Neuronal stem cell (in vitro differentiated cells): Measurements from ENCODE around the gene ANXA6.

Experiments used
- DNase-seq: peaks from one replicate; pipeline ENCODE4 v3.0.0-alpha.2; 2013; ENCODE audit warnings: low spot score
- H2AFZ ChIP-seq: one replicate; pipeline ENCODE4 v1.6.1; 2013; ENCODE audit warnings: mild to moderate bottlenecking, low read length, inconsistent platforms
- H2AK5ac ChIP-seq: 2 replicates; pipeline ENCODE4 v1.6.1; 2013; ENCODE audit warnings: low read depth, mild to moderate bottlenecking, inconsistent platforms, low read length, moderate library complexity, mixed read lengths
- H2BK120ac ChIP-seq: 2 replicates; pipeline ENCODE4 v1.6.1; 2013; ENCODE audit warnings: low read depth, mild to moderate bottlenecking, inconsistent platforms, low read length, moderate library complexity, mixed read lengths
- H2BK12ac ChIP-seq: one replicate; pipeline ENCODE4 v1.6.1; 2013; ENCODE audit warnings: low read length, inconsistent platforms
- H2BK15ac ChIP-seq: 2 replicates; pipeline ENCODE4 v1.6.1; 2013; ENCODE audit warnings: mild to moderate bottlenecking, low read length, inconsistent platforms, mixed read lengths
- H2BK5ac ChIP-seq: one replicate; pipeline ENCODE4 v1.6.1; 2013; ENCODE audit warnings: inconsistent platforms, mild to moderate bottlenecking, low read length, moderate library complexity
- H3K14ac ChIP-seq: one replicate; pipeline ENCODE4 v1.6.1; 2013; ENCODE audit warnings: low read length, inconsistent platforms
- H3K18ac ChIP-seq: 2 replicates; pipeline ENCODE4 v1.6.1; 2013; ENCODE audit warnings: low read length, inconsistent platforms
- H3K23ac ChIP-seq: 2 replicates; pipeline ENCODE4 v1.6.1; 2013; ENCODE audit warnings: low read depth, mild to moderate bottlenecking, mixed read lengths, low read length, inconsistent platforms; ENCODE audit not compliant: poor library complexity
- H3K27ac ChIP-seq: replicated peaks from 3 replicates; pipeline ENCODE4 v1.5.1; 2013; ENCODE audit warnings: low read length, inconsistent platforms
- H3K27me3 ChIP-seq, 3 experiments: 2 replicates each; pipeline ENCODE4 v1.6.1; 2013; ENCODE audit warnings: low read length in 3 of 3, mild to moderate bottlenecking in 2 of 3, inconsistent platforms in 1 of 3, low read depth in 1 of 3, mixed read lengths in 1 of 3, moderate library complexity in 1 of 3; ENCODE audit not compliant: control insufficient read depth in 3 of 3, insufficient read depth in 3 of 3
- H3K36me3 ChIP-seq, 2 donors: replicated peaks in 1 of 2; 2 replicates each; pipeline ENCODE4 v1.6.1; 2013; ENCODE audit warnings: low read length in 2 of 2; ENCODE audit not compliant: control insufficient read depth in 2 of 2, insufficient read depth in 2 of 2
- H3K4ac ChIP-seq: 2 replicates; pipeline ENCODE4 v1.6.1; 2013; ENCODE audit warnings: inconsistent platforms, mild to moderate bottlenecking, low read length, moderate library complexity
- H3K4me1 ChIP-seq, 2 donors: 1 replicate in 1 of 2; 2 replicates in 1 of 2; pipeline ENCODE4 v1.6.1; 2013; ENCODE audit warnings: low read length in 2 of 2, low read depth in 1 of 2; ENCODE audit not compliant: control insufficient read depth in 2 of 2, insufficient read depth in 1 of 2
- H3K4me2 ChIP-seq: one replicate; pipeline ENCODE4 v1.6.1; 2013; ENCODE audit warnings: mild to moderate bottlenecking, low read length, inconsistent platforms; ENCODE audit not compliant: insufficient read depth, poor library complexity, severe bottlenecking
- H3K4me3 ChIP-seq, 2 donors: 2 replicates each; pipeline ENCODE4 v1.5.1; 2013; ENCODE audit warnings: low read length in 2 of 2, mild to moderate bottlenecking in 2 of 2, inconsistent platforms in 1 of 2, moderate library complexity in 1 of 2
- H3K79me1 ChIP-seq: one replicate; pipeline ENCODE4 v1.6.1; 2013; ENCODE audit warnings: low read depth, mild to moderate bottlenecking, inconsistent platforms, low read length, moderate library complexity
- H3K9ac ChIP-seq: one replicate; pipeline ENCODE4 v1.6.1; 2013; ENCODE audit warnings: mild to moderate bottlenecking, low read depth, low read length, inconsistent platforms; ENCODE audit not compliant: poor library complexity
- H3K9me3 ChIP-seq, 2 donors: replicated peaks in 1 of 2; 2 replicates each; pipeline versions ENCODE3 to v1.6.1; 2013; ENCODE audit warnings: low read length in 2 of 2, mild to moderate bottlenecking in 2 of 2, inconsistent platforms in 1 of 2, low read depth in 1 of 2, mixed read lengths in 1 of 2, moderate library complexity in 1 of 2; ENCODE audit not compliant: control insufficient read depth in 2 of 2, insufficient read depth in 1 of 2
- H4K8ac ChIP-seq: one replicate; pipeline ENCODE4 v1.6.1; 2013; ENCODE audit warnings: low read depth, mild to moderate bottlenecking, inconsistent platforms, low read length, moderate library complexity
- H4K91ac ChIP-seq: one replicate; pipeline ENCODE4 v1.6.1; 2013; ENCODE audit warnings: low read length, low read depth, mild to moderate bottlenecking, inconsistent platforms; ENCODE audit not compliant: poor library complexity
- WGBS, 2 donors: extraction: QIAGEN DNeasy Blood & Tissue Kit; methylation state at CpG; one replicate each; pipeline ENCODE4 v1.1.7; 2013; ENCODE audit warnings: missing lambda C conversion rate in 2 of 2, mixed read lengths in 1 of 2; ENCODE audit not compliant: insufficient read length in 2 of 2, insufficient replicate concordance in 1 of 2; ENCODE audit errors: extremely low coverage in 2 of 2; 5-methylcytosine and 5-hydroxymethylcytosine counted together

ANXA6 gene

GRCh38 chr5:151079838-151080612, 77.6 kb downstream of the ANXA6 start:
- H3K18ac ChIP-seq, result no peak overlapping the region
- no peak overlapping the region for H3K14ac ChIP-seq
- H3K4me3 ChIP-seq, result peak overlapping the region; percentile 78 to 98
- peaks cover 0 to 4% of the 10 kb centered on the region in 2 donors for H3K4me1 ChIP-seq
- H2AK5ac ChIP-seq, result no peak overlapping the region
- no peak overlapping the region for H2BK120ac ChIP-seq
- H3K4ac ChIP-seq, result no peak overlapping the region
- H3K4me2 ChIP-seq, result peak overlapping the region; percentile 55
- H3K9me3 ChIP-seq, result no peaks in the 10 kb centered on the region
- H2BK12ac ChIP-seq, result no peak overlapping the region
- H3K36me3 ChIP-seq, result peaks cover 2 to 3% of the 10 kb centered on the region in 2 donors
- H3K79me1 ChIP-seq, result peaks cover 5% of the 10 kb centered on the region
- no peak overlapping the region for H3K27ac ChIP-seq
- no peaks in the 10 kb centered on the region for H3K27me3 ChIP-seq
- DNase-seq, result no peak
- H3K9ac ChIP-seq, result peak overlapping the region; percentile 94
- no peak overlapping the region for H2BK15ac ChIP-seq
- WGBS, 2 donors, result no CpG with 5 or more reads among the region's 21 CpGs
- H4K8ac ChIP-seq, result no peak overlapping the region
- peak overlapping the region; percentile 85 for H2BK5ac ChIP-seq
- H3K23ac ChIP-seq, result peak overlapping the region; percentile 82
- peak overlapping the region; percentile 98 for H2AFZ ChIP-seq
- H4K91ac ChIP-seq, result no peak overlapping the region

GRCh38 chr5:151078490-151079262, 78.9 kb downstream of the ANXA6 start:
- no peak overlapping the region for H3K14ac ChIP-seq
- peak overlapping the region; percentile 27 for H4K91ac ChIP-seq
- H3K4me3 ChIP-seq, result no peak overlapping the region
- H3K18ac ChIP-seq, result no peak overlapping the region
- H2AK5ac ChIP-seq, result no peak overlapping the region
- no peak overlapping the region for H3K27ac ChIP-seq
- no peak overlapping the region for H4K8ac ChIP-seq
- H3K9ac ChIP-seq, result no peak overlapping the region
- no peak overlapping the region for H2AFZ ChIP-seq
- peaks cover 0 to 4% of the 10 kb centered on the region in 2 donors for H3K4me1 ChIP-seq
- H3K4ac ChIP-seq, result no peak overlapping the region
- H3K36me3 ChIP-seq, result peaks cover 2 to 3% of the 10 kb centered on the region in 2 donors
- no peak overlapping the region for H2BK120ac ChIP-seq
- DNase-seq, result no peak
- no peak overlapping the region for H2BK5ac ChIP-seq
- H3K23ac ChIP-seq, result no peak overlapping the region
- no peaks in the 10 kb centered on the region for H3K27me3 ChIP-seq
- WGBS, 2 donors, result no CpG with 5 or more reads among the region's 16 CpGs
- H3K79me1 ChIP-seq, result peaks cover 7% of the 10 kb centered on the region
- H3K9me3 ChIP-seq, result no peaks in the 10 kb centered on the region
- H2BK15ac ChIP-seq, result no peak overlapping the region
- H2BK12ac ChIP-seq, result no peak overlapping the region
- no peak overlapping the region for H3K4me2 ChIP-seq

- no CpG with 5 or more reads among the region's 3 CpGs for WGBS, 2 donors
- Histone ChIP-seq H3K4me1 (peaks cover 0 to 4% of the 10 kb centered on the region in 2 donors), H4K91ac (no peak overlapping the region), H3K9ac (no peak overlapping the region), H3K4me3 (no peak overlapping the region), H3K23ac (no peak overlapping the region), H3K36me3 (peaks cover 2 to 3% of the 10 kb centered on the region in 2 donors), H3K4me2 (no peak overlapping the region), H2BK120ac (no peak overlapping the region), H3K79me1 (peaks cover 7% of the 10 kb centered on the region), H4K8ac (no peak overlapping the region), H2BK15ac (no peak overlapping the region), H2BK5ac (no peak overlapping the region), H2BK12ac (no peak overlapping the region), H2AFZ (no peak overlapping the region), H3K27ac (no peak overlapping the region), H3K4ac (no peak overlapping the region), H3K18ac (no peak overlapping the region), H3K27me3 (no peaks in the 10 kb centered on the region), H3K14ac (no peak overlapping the region), H2AK5ac (no peak overlapping the region), H3K9me3 (no peaks in the 10 kb centered on the region)
- DNase-seq, result no peak
Measured at GRCh38 chr5:151077967-151078366, 79.6 kb downstream of the ANXA6 start.

GRCh38 chr5:151077419-151077818, 80.2 kb downstream of the ANXA6 start:
- Histone ChIP-seq H3K14ac (no peak overlapping the region), H3K27ac (no peak overlapping the region), H3K79me1 (peaks cover 7% of the 10 kb centered on the region), H3K4me2 (no peak overlapping the region), H3K18ac (no peak overlapping the region), H2BK15ac (no peak overlapping the region), H3K4ac (no peak overlapping the region), H3K9me3 (no peaks in the 10 kb centered on the region), H3K36me3 (peaks cover 2 to 3% of the 10 kb centered on the region in 2 donors), H3K4me1 (peaks cover 0 to 4% of the 10 kb centered on the region in 2 donors), H2AK5ac (no peak overlapping the region), H2BK120ac (no peak overlapping the region), H4K91ac (no peak overlapping the region), H3K4me3 (peak overlapping the region in 1 of 2 donors; percentile 9), H3K9ac (no peak overlapping the region), H2BK5ac (no peak overlapping the region), H2AFZ (no peak overlapping the region), H2BK12ac (no peak overlapping the region), H3K27me3 (no peaks in the 10 kb centered on the region), H3K23ac (peak overlapping the region; percentile 11), H4K8ac (no peak overlapping the region)
- DNase-seq, result no peak
- WGBS, 2 donors, result no CpG with 5 or more reads among the region's 9 CpGs
